Ovary (tissue), 9 donors: ENCODE data around the gene CLASP1. TPM values are rescaled to one million over a fixed set of nuclear protein-coding genes. Genes with fewer than 3 reads are reported as not detected.

Experiments used
- DNase-seq, 5 donors: peaks; one replicate each; pipeline ENCODE4 v3.0.0-alpha.2; 2019 to 2020
- H3K27ac ChIP-seq, 2 donors: fragments of 200-600 bp; one replicate each; pipeline versions ENCODE4 v1.5.1 to v1.8.0; 2019 to 2022
- H3K27me3 ChIP-seq: fragments of 200-600 bp; one replicate; pipeline ENCODE4 v1.8.0; 2022
- H3K36me3 ChIP-seq: fragments of 200-600 bp; sonication (generic); one replicate; pipeline ENCODE4 v1.5.1; 2019
- H3K4me1 ChIP-seq: one replicate; pipeline ENCODE4 v1.8.1; 2013; ENCODE audit warnings: mild to moderate bottlenecking, moderate library complexity; ENCODE audit not compliant: insufficient read depth
- H3K4me3 ChIP-seq: fragments of 200-600 bp; sonication (generic); one replicate; pipeline ENCODE4 v1.5.1; 2017
- H3K9me3 ChIP-seq, 2 donors: fragments of 200-600 bp in 1 of 2; sonication (generic) in 1 of 2; one replicate each; pipeline versions ENCODE4 v1.5.1 to v1.8.1; 2013 to 2019; ENCODE audit warnings: mild to moderate bottlenecking in 1 of 2, moderate library complexity in 1 of 2
- EP300 ChIP-seq: sonication (generic); formaldehyde crosslinking; IDR thresholded peaks from one replicate; pipeline ENCODE4 v1.6.1; 2017; ENCODE audit warnings: antibody characterized with exemption
- POLR2A ChIP-seq: fragments of 450-650 bp; IDR thresholded peaks from one replicate; pipeline ENCODE4 v1.6.1; 2017; ENCODE audit warnings: antibody characterized with exemption, mild to moderate bottlenecking, moderate library complexity
- WGBS, 3 donors: extraction: QIAGEN DNeasy Blood & Tissue Kit in 1 of 3; methylation state at CpG; one replicate each; pipeline versions ENCODE4 v1.1.5 to v1.1.7; 2013 to 2017; 5-methylcytosine and 5-hydroxymethylcytosine counted together
- intact Hi-C, 4 donors: fragments of 100-400 bp; cut with DNase I; formaldehyde crosslinking; loops; one replicate each; pipeline versions ENCODE4 v1.11.0 to v1.15.1; 2022 to 2023
- polyA plus RNA-seq, 2 donors: library from polyadenylated mRNA; stranded (reverse); fragments of 200-250 nt in 1 of 2; fragments of 350-450 nt in 1 of 2; fragmentation: Illumina TruSeq in 1 of 2; extraction: RNeasy Lipid Tissue Mini Kit (QIAGEN cat#74804) in 1 of 2; gene quantifications; one replicate each; pipeline ENCODE4 v1.2.3, GENCODE V29; 2013 to 2014
- total RNA-seq, 7 donors: library from RNA; depleted of rRNA in 2 of 7; stranded (reverse); fragments of >200 nt in 2 of 7; fragmentation: NEBNext Ultra II Directional in 3 of 7; extraction: Animal tissue kit (Norgen Biotek cat#: 25700) in 3 of 7; gene quantifications; one replicate each; pipeline versions ENCODE4 v1.1.0 to v1.2.4, GENCODE V29; 2016 to 2023
- TF ChIP-seq, protein P1 (sequence below), 3 donors: fragments of 450-650 bp in 2 of 3; fragments of 200-600 bp in 1 of 3; IDR thresholded peaks; one replicate each; pipeline versions ENCODE4 v1.5.1 to v1.8.0; 2016 to 2022; ENCODE audit warnings: antibody characterized with exemption in 3 of 3, mild to moderate bottlenecking in 1 of 3
- donor health status: DM: no; HTN: no; CAD: no; lungs with moderate emphysema.
- donor health status: DM: no; HTN: no; CAD: no.
- donor health status: Bipolar disorder and iron deficiency.
- donor health status: DM: yes; HTN: yes; CAD: no.
- donor health status: DM: no; HTN: no; CAD: no.
- donor health status: DM: yes; HTN: yes; CAD: no.

The CLASP1 gene
- total and polyA plus RNA-seq, 9 donors = 15.8 to 58.7 (median 47.9) TPM

GRCh38 chr2:121605820-121606733 is 43.2 kb downstream of the CLASP1 start:
- H3K9me3 ChIP-seq = no peaks in the 10 kb centered on the region
- TF ChIP-seq, protein P1, sequence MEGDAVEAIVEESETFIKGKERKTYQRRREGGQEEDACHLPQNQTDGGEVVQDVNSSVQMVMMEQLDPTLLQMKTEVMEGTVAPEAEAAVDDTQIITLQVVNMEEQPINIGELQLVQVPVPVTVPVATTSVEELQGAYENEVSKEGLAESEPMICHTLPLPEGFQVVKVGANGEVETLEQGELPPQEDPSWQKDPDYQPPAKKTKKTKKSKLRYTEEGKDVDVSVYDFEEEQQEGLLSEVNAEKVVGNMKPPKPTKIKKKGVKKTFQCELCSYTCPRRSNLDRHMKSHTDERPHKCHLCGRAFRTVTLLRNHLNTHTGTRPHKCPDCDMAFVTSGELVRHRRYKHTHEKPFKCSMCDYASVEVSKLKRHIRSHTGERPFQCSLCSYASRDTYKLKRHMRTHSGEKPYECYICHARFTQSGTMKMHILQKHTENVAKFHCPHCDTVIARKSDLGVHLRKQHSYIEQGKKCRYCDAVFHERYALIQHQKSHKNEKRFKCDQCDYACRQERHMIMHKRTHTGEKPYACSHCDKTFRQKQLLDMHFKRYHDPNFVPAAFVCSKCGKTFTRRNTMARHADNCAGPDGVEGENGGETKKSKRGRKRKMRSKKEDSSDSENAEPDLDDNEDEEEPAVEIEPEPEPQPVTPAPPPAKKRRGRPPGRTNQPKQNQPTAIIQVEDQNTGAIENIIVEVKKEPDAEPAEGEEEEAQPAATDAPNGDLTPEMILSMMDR (IDR thresholded peaks at IDR 0.05) = no peak
- TF ChIP-seq EP300 (no peak), POLR2A (no peak)
- H3K27ac ChIP-seq = no peak overlapping the region
- no peaks in the 10 kb centered on the region for H3K36me3 ChIP-seq
- DNase-seq = no peak
- intact Hi-C loops = no loop called here
- H3K27me3 ChIP-seq = no peaks in the 10 kb centered on the region
- WGBS, 3 donors = 25 to 39% (median 28%) methylated on average over 11 of the region's 11 CpGs
- H3K4me3 ChIP-seq = no peak overlapping the region
- peaks cover 10% of the 10 kb centered on the region for H3K4me1 ChIP-seq

DNA sequence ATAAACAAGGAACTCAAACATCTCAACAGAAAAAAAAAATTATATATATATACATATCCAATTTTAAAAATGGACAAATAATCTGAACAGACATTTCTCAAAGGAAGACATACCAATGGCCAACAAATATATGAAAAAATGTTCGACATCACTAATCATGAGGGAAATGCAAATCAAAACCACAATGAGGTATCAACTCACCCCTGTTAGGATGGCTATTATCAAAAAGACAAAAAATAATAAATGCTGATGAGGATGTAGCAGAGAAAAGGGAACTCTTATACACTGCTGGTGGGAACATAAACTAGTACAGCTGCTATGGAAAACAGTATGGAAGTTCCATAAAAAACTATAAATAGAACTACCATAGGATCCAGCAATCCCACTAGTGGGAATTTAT is 46.1 kb downstream of the CLASP1 start:
- H3K4me3 ChIP-seq = no peak overlapping the region
- TF ChIP-seq EP300 (no peak), POLR2A (no peak)
- TF ChIP-seq, protein P1 (IDR thresholded peaks at IDR 0.05) = no peak
- peaks cover 10% of the 10 kb centered on the region for H3K4me1 ChIP-seq
- H3K9me3 ChIP-seq = no peaks in the 10 kb centered on the region
- 98 to 99% (median 98%) methylated on average over 1 of the region's 1 CpG for WGBS, 3 donors
- no peak for DNase-seq
- H3K27ac ChIP-seq = no peak overlapping the region
- no peaks in the 10 kb centered on the region for H3K27me3 ChIP-seq
- intact Hi-C loops = loop anchor here in 1 of 4 donors (5.0 kb wide), 1 partner anchor 116 kb away; no protein-coding TSS in a partner anchor
- no peaks in the 10 kb centered on the region for H3K36me3 ChIP-seq

DNA sequence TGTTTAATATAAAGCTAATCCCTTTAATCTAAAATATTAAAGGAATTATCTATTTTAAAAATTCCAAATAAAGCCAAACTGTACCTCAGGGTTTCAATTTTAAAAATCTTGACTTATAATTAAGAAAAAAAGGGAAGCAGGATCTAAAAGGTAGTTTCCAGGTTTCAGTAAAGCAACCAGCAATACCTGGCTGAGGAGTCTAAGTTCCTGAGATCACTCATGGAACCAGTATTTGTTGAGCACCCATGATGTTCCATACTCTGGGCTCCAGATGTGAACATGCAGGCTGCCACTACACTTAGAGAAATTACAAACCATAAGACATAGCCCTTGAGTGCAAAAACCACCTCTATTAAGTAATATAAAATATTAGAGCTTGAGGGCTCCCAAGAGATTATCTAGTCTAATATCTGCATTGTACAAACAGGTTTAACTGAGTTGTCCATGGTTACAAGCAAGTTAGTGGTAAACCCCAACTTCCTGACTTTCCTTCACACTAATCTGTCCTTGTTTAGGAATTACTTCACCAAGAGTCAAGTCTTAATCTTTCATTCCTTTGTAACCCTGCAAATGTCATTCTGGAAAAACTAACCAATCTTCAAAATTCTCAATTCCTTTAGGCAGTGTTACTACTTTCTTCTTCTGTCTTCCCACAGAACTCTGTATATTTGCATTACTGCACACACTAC is 49.2 kb downstream of the CLASP1 start:
- H3K4me1 ChIP-seq = peaks cover 9% of the 10 kb centered on the region
- H3K27me3 ChIP-seq = no peaks in the 10 kb centered on the region
- no peaks in the 10 kb centered on the region for H3K36me3 ChIP-seq
- no peak for DNase-seq
- H3K27ac ChIP-seq = no peak overlapping the region
- H3K9me3 ChIP-seq = no peaks in the 10 kb centered on the region
- no peak overlapping the region for H3K4me3 ChIP-seq
- no peak for TF ChIP-seq POLR2A
- TF ChIP-seq, protein P1 (IDR thresholded peaks at IDR 0.05) = no peak
- TF ChIP-seq EP300 = no peak
- intact Hi-C loops = loop anchor here in 1 of 4 donors (5.0 kb wide), 1 partner anchor 113 kb away; no protein-coding TSS in a partner anchor

- Histone ChIP-seq H3K4me1 (peaks cover 5% of the 10 kb centered on the region), H3K27ac (no peak overlapping the region), H3K4me3 (no peak overlapping the region), H3K36me3 (no peaks in the 10 kb centered on the region), H3K9me3 (no peaks in the 10 kb centered on the region), H3K27me3 (no peaks in the 10 kb centered on the region)
- TF ChIP-seq, protein P1 (IDR thresholded peaks at IDR 0.05) = no peak
- no peak for TF ChIP-seq POLR2A
- no peak for TF ChIP-seq EP300
- DNase-seq = no peak
- intact Hi-C loops = no loop called here
- WGBS, 3 donors = 50 to 72% (median 56%) methylated on average over 2 of the region's 2 CpGs
These were observed 51.2 kb downstream of the CLASP1 start for GRCh38 chr2:121598087-121598486.
